Measurements from ENCODE around the gene ITPRID2. TPM values are rescaled to one million over a fixed set of nuclear protein-coding genes. Genes with fewer than 3 reads are reported as not detected.
"Not testable (repeated sequence)": the region's sequence is repeated elsewhere in the genome, so short reads cannot be mapped to it uniquely, and the experiment has no call there.

Gene ITPRID2
- total RNA-seq, 2 experiments from 2014 or later = 40.7 to 40.8 TPM

GRCh38 chr2:181944164-181944913 lies 52.8 kb downstream of the ITPRID2 start:
- H3K36me3 Mint-ChIP-seq (ENCODE audit: low read depth) = no peaks in the 10 kb centered on the region
- peaks cover 16% of the 10 kb centered on the region for H3K27me3 Mint-ChIP-seq (ENCODE audit: low read depth)
- no peak overlapping the region for H3K27ac Mint-ChIP-seq
- DNase-seq = no peak
- no peaks in the 10 kb centered on the region for H3K9me3 Mint-ChIP-seq
- H3K4me3 Mint-ChIP-seq = no peak overlapping the region
- intact Hi-C loops (cut with micrococcal nuclease) = no loop called here
- H3K4me1 Mint-ChIP-seq (ENCODE audit: low read depth) = no peaks in the 10 kb centered on the region
- CTCF ChIA-PET = no interaction called here

GRCh38 chr2:181944914-181945291 lies 53.4 kb downstream of the ITPRID2 start:
- CTCF ChIA-PET = no interaction called here
- H3K27me3 Mint-ChIP-seq (ENCODE audit: low read depth) = peaks cover 16% of the 10 kb centered on the region
- no peaks in the 10 kb centered on the region for H3K4me1 Mint-ChIP-seq (ENCODE audit: low read depth)
- no peak overlapping the region for H3K4me3 Mint-ChIP-seq
- no peak overlapping the region for H3K27ac Mint-ChIP-seq
- H3K36me3 Mint-ChIP-seq (ENCODE audit: low read depth) = no peaks in the 10 kb centered on the region
- intact Hi-C loops (cut with micrococcal nuclease) = no loop called here
- H3K9me3 Mint-ChIP-seq = no peaks in the 10 kb centered on the region
- DNase-seq = no peak

DNA sequence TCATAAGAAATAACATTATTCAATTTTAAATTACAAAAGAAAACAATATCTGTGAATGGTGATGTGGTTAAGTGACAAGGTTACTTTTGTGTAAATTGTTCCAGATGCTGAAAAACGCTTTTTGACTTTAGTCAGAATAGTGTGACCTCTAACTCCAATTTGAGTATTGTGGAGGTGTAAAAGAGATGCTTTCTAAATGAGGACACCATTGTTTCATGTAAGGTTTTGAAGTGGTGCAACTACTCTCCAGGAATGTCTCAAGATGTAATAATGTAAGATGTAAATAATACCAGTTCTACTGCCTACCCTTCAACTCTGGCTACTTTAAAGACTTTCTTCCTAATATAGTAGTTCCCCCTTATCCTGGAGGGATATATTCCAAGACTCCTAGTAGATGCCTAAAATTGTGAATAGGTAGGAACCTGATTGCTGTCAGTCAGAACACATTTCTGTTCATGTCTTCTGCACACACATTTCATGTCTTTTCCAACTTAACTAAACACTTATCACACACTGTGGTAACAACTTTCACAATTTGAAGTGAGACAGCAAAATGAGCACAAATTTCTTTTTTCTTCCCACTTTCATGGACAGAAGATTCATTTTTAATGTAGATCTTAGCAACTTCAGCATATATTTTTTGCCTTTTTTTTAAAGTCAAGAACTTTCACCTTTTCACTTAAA lies 55.1 kb downstream of the ITPRID2 start:
- DNase-seq = no peak
- CTCF ChIA-PET = no interaction called here
- Mint-ChIP-seq H3K4me3 (no peak overlapping the region), H3K4me1 (ENCODE audit: low read depth) (no peaks in the 10 kb centered on the region), H3K9me3 (no peaks in the 10 kb centered on the region), H3K36me3 (ENCODE audit: low read depth) (no peaks in the 10 kb centered on the region), H3K27ac (no peak overlapping the region), H3K27me3 (ENCODE audit: low read depth) (peaks cover 18% of the 10 kb centered on the region)
- intact Hi-C loops (cut with micrococcal nuclease) = no loop called here

DNA sequence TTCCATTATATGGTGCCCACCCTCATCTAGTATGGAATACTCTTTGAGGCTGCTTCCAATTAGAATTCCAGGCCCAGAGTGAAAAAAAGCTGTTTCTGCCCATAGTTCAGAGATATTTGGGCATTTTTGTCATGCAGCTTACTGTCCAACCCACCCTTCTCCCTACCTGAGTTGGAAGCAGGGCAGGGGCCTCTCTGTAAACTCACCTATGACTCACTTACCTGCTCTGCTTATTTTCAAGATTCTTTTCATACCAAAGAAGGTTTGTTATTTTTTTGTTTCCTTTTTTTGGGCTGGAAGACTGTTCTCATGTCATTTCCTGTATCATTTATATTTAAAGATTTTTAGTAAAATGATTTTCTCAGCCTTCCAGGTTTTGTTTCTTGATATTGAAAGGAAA lies 55.7 kb downstream of the ITPRID2 start:
- no peak for DNase-seq
- H3K4me3 Mint-ChIP-seq = no peak overlapping the region
- intact Hi-C loops (cut with micrococcal nuclease) = no loop called here
- H3K4me1 Mint-ChIP-seq (ENCODE audit: low read depth) = no peaks in the 10 kb centered on the region
- no peak overlapping the region for H3K27ac Mint-ChIP-seq
- CTCF ChIA-PET = no interaction called here
- H3K36me3 Mint-ChIP-seq (ENCODE audit: low read depth) = no peaks in the 10 kb centered on the region
- peaks cover 19% of the 10 kb centered on the region for H3K27me3 Mint-ChIP-seq (ENCODE audit: low read depth)
- H3K9me3 Mint-ChIP-seq = no peaks in the 10 kb centered on the region

- intact Hi-C loops (cut with micrococcal nuclease) = no loop called here
- DNase-seq = no peak
- CTCF ChIA-PET = no interaction called here
- peaks cover 19% of the 10 kb centered on the region for H3K27me3 Mint-ChIP-seq (ENCODE audit: low read depth)
- H3K9me3 Mint-ChIP-seq = no peaks in the 10 kb centered on the region
- H3K4me3 Mint-ChIP-seq = no peak overlapping the region
- no peaks in the 10 kb centered on the region for H3K4me1 Mint-ChIP-seq (ENCODE audit: low read depth)
- no peaks in the 10 kb centered on the region for H3K36me3 Mint-ChIP-seq (ENCODE audit: low read depth)
- H3K27ac Mint-ChIP-seq = no peak overlapping the region
These were observed 56.7 kb downstream of the ITPRID2 start for GRCh38 chr2:181948227-181948626.

- H3K4me1 Mint-ChIP-seq (ENCODE audit: low read depth) = peaks cover 3% of the 10 kb centered on the region
- no peak overlapping the region for H3K27ac Mint-ChIP-seq
These were observed 57.5 kb downstream of the ITPRID2 start for GRCh38 chr2:181949047-181949446.

GRCh38 chr2:181952404-181953226 lies 61.1 kb downstream of the ITPRID2 start:
- Mint-ChIP-seq H3K36me3 (ENCODE audit: low read depth) (no peaks in the 10 kb centered on the region), H3K4me1 (ENCODE audit: low read depth) (peaks cover 9% of the 10 kb centered on the region), H3K4me3 (no peak overlapping the region), H3K27ac (no peak overlapping the region), H3K9me3 (no peaks in the 10 kb centered on the region), H3K27me3 (ENCODE audit: low read depth) (peaks cover 20% of the 10 kb centered on the region)
- intact Hi-C loops (cut with micrococcal nuclease) = loop anchor here (1.0 to 10.0 kb wide), 5 partner anchors 60 to 875 kb away; partner anchors contain the start of gene ITPRID2
- no peak for DNase-seq
- CTCF ChIA-PET = interaction anchor here (0.6 to 2.5 kb wide), 4 partner anchors 10 to 212 kb away, joined by 3 to 10 read pairs (median 4); no protein-coding TSS in a partner anchor

More at GRCh38 chr2:181949047-181949446, 57.5 kb downstream of the ITPRID2 start:
- intact Hi-C loops (cut with micrococcal nuclease) = no loop called here
- Mint-ChIP-seq H3K36me3 (ENCODE audit: low read depth) (no peaks in the 10 kb centered on the region), H3K4me3 (no peak overlapping the region), H3K9me3 (no peaks in the 10 kb centered on the region), H3K27me3 (ENCODE audit: low read depth) (peaks cover 25% of the 10 kb centered on the region)
- CTCF ChIA-PET = interaction anchor here (1.1 to 1.7 kb wide), 2 partner anchors 10 to 15 kb away, joined by 3 to 4 read pairs; no protein-coding TSS in a partner anchor
- DNase-seq = no peak

GRCh38 chr2:181953881-181954537 lies 62.5 kb downstream of the ITPRID2 start:
- no peak overlapping the region for H3K27ac Mint-ChIP-seq
- H3K36me3 Mint-ChIP-seq (ENCODE audit: low read depth) = no peaks in the 10 kb centered on the region
- intact Hi-C loops (cut with micrococcal nuclease) = loop anchor here (1.0 to 10.0 kb wide), 6 partner anchors 62 to 877 kb away; partner anchors contain the start of gene ITPRID2
- CTCF ChIA-PET = interaction anchor here (0.6 to 2.5 kb wide), 10 partner anchors 12 to 687 kb away, joined by 3 to 10 read pairs (median 4); no protein-coding TSS in a partner anchor
- peak; percentile 82 for DNase-seq
- H3K4me3 Mint-ChIP-seq = peak overlapping the region; percentile 17
- H3K27me3 Mint-ChIP-seq (ENCODE audit: low read depth) = peaks cover 19% of the 10 kb centered on the region
- no peaks in the 10 kb centered on the region for H3K9me3 Mint-ChIP-seq
- peaks cover 9% of the 10 kb centered on the region for H3K4me1 Mint-ChIP-seq (ENCODE audit: low read depth)

DNA sequence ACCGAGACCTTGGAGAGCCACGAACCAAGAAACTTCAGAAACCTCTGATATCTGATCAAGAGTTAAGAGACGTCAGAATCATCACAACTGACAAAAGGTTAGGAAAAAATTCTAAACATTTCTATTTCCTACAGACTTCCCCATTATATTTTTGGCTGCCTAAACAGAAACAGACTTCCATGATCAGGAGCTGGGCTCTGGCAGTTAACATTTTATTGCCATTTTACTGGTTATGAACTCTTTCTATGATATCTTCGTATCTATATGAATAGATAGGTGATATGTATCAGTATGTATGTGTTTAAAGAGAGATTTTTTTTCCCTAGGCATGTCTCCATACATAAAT lies 63.0 kb downstream of the ITPRID2 start:
- Mint-ChIP-seq H3K36me3 (ENCODE audit: low read depth) (no peaks in the 10 kb centered on the region), H3K9me3 (no peaks in the 10 kb centered on the region), H3K4me3 (no peak overlapping the region), H3K4me1 (ENCODE audit: low read depth) (peaks cover 9% of the 10 kb centered on the region), H3K27ac (no peak overlapping the region), H3K27me3 (ENCODE audit: low read depth) (peaks cover 19% of the 10 kb centered on the region)
- no peak for DNase-seq
- CTCF ChIA-PET = interaction anchor here (0.6 to 2.5 kb wide), 10 partner anchors 14 to 237 kb away, joined by 3 to 10 read pairs (median 3); no protein-coding TSS in a partner anchor
- intact Hi-C loops (cut with micrococcal nuclease) = loop anchor here (1.0 to 10.0 kb wide), 4 partner anchors 62 to 850 kb away; partner anchors contain the start of gene ITPRID2

DNA sequence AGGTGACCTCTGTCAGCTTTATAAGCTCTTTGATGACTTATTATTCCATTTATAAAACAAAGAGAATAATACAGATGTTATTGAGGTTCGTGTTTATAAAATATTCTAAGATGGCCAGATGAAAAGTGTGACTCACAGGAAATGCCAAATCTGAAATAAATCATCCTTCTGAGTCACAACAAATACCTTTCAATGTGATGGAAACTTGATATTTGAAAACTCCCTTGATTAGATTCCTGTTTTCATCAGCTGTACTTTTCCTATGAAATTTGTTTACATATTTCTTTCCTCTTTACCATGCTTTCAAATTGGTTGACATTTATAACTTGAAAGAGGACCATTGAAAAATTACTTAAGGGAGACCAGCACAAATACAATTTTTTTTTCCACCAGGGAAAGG lies 63.5 kb downstream of the ITPRID2 start:
- no peak for DNase-seq
- intact Hi-C loops (cut with micrococcal nuclease) = loop anchor here (10.0 kb wide), 1 partner anchor 850 kb away; no protein-coding TSS in a partner anchor
- H3K4me1 Mint-ChIP-seq (ENCODE audit: low read depth) = peaks cover 9% of the 10 kb centered on the region

GRCh38 chr2:181955866-181956265 lies 64.3 kb downstream of the ITPRID2 start:
- H3K9me3 Mint-ChIP-seq; H3K36me3 Mint-ChIP-seq (ENCODE audit: low read depth); DNase-seq; H3K4me1 Mint-ChIP-seq (ENCODE audit: low read depth); H3K27ac Mint-ChIP-seq; H3K4me3 Mint-ChIP-seq: not testable (repeated sequence)
- peaks cover 20% of the 10 kb centered on the region for H3K27me3 Mint-ChIP-seq (ENCODE audit: low read depth)
- intact Hi-C loops (cut with micrococcal nuclease) = loop anchor here (10.0 kb wide), 1 partner anchor 851 kb away; no protein-coding TSS in a partner anchor
- CTCF ChIA-PET = interaction anchor here (0.6 kb wide), 1 partner anchor 71 kb away, joined by 3 read pairs; no protein-coding TSS in a partner anchor

More for the DNA sequence above, 63.5 kb downstream of the ITPRID2 start:
- Mint-ChIP-seq H3K9me3 (no peaks in the 10 kb centered on the region), H3K27ac (no peak overlapping the region), H3K27me3 (ENCODE audit: low read depth) (peaks cover 19% of the 10 kb centered on the region), H3K36me3 (ENCODE audit: low read depth) (no peaks in the 10 kb centered on the region), H3K4me3 (no peak overlapping the region)
- CTCF ChIA-PET = interaction anchor here (0.6 to 2.5 kb wide), 9 partner anchors 15 to 237 kb away, joined by 3 to 10 read pairs (median 3); no protein-coding TSS in a partner anchor

Measured in activated naive CD4-positive, alpha-beta T cell treated with anti-CD3 and anti-CD28 coated beads for 36 hours (primary cell).